Testis (tissue), 2 donors: ENCODE results near the gene KRTAP2-3.

Experiments used
- CTCF ChIP-seq, 3 experiments: fragments of 450-650 bp in 2 of 3; fragments of 200-600 bp in 1 of 3; sonication (generic) in 1 of 3; IDR thresholded peaks; one replicate each; pipeline ENCODE4 v1.5.1; 2016 to 2019; ENCODE audit warnings: antibody characterized with exemption in 3 of 3, mild to moderate bottlenecking in 2 of 3, moderate library complexity in 1 of 3
- POLR2A ChIP-seq: fragments of 450-650 bp; IDR thresholded peaks from one replicate; pipeline ENCODE4 v1.6.1; 2017; ENCODE audit warnings: antibody characterized with exemption, mild to moderate bottlenecking, moderate library complexity

- TF ChIP-seq CTCF (IDR thresholded peaks at IDR 0.05) (no peak), POLR2A (no peak)
Observed at GRCh38 chr17:41009301-41009760, 50.6 kb downstream of the KRTAP2-3 start.
